HEK293 (cell line): ENCODE data around the gene EMILIN1.

Experiments
- CTCF ChIA-PET: fragments of 350-600 bp; formaldehyde crosslinking; extraction: SDS; loops from one replicate; lab custom pipeline; 2021; ENCODE audit warnings: antibody characterized with exemption; lab: Yijun Ruan, JAX
- POLR2A ChIA-PET: fragments of 300-600 bp; formaldehyde crosslinking; extraction: SDS; loops from one replicate; lab custom pipeline; 2020; ENCODE audit warnings: antibody characterized with exemption, inconsistent platforms; lab: Yijun Ruan, JAX
- H3K27ac ChIP-seq: fragments of 200-500 bp; sonication (Bioruptor generic); 2 replicates; pipeline ENCODE4 v1.5.1; 2014; ENCODE audit warnings: low read depth, low read length, control low read depth, inconsistent platforms; ENCODE audit errors: extremely low read depth
- H3K36me3 ChIP-seq, 2 experiments: fragments of 200-500 bp in 1 of 2; sonication (Bioruptor generic) in 1 of 2; 1 replicate in 1 of 2; 2 replicates in 1 of 2; pipeline ENCODE4 v1.5.1; 2014 to 2017; ENCODE audit warnings: inconsistent platforms in 2 of 2, low read length in 2 of 2; ENCODE audit not compliant: control insufficient read depth in 2 of 2, insufficient read depth in 1 of 2
- H3K4me1 ChIP-seq: fragments of 200-500 bp; sonication (Bioruptor generic); 2 replicates; pipeline ENCODE4 v1.5.1; 2014; ENCODE audit warnings: mild to moderate bottlenecking, low read length, inconsistent platforms; ENCODE audit not compliant: control insufficient read depth, insufficient read depth
- H3K4me3 ChIP-seq: 2 replicates; pipeline ENCODE4 v1.5.1; 2011; ENCODE audit warnings: low read depth, mild to moderate bottlenecking, control low read depth, low read length, moderate library complexity
- H3K9me3 ChIP-seq: fragments of 200-500 bp; sonication (Bioruptor generic); 2 replicates; pipeline ENCODE4 v1.5.1; 2014; ENCODE audit warnings: low read depth, low read length, inconsistent platforms; ENCODE audit not compliant: control insufficient read depth, insufficient read depth
- GLIS1 ChIP-seq: fragments of 450-650 bp; formaldehyde crosslinking; IDR thresholded peaks from 2 replicates; pipeline ENCODE4 v1.5.1; 2016; ENCODE audit warnings: missing biosample characterization, missing genetic modification characterization
- SALL2 ChIP-seq: fragments of 450-650 bp; formaldehyde crosslinking; IDR thresholded peaks from 2 replicates; pipeline ENCODE4 v1.5.0; 2017; ENCODE audit warnings: missing biosample characterization, mild to moderate bottlenecking, missing genetic modification characterization, borderline replicate concordance
- SCRT1 ChIP-seq: fragments of 450-650 bp; formaldehyde crosslinking; IDR thresholded peaks from 2 replicates; pipeline ENCODE4 v1.5.1; 2016; ENCODE audit warnings: missing biosample characterization, missing genetic modification characterization, borderline replicate concordance
- WT1 ChIP-seq: fragments of 450-650 bp; formaldehyde crosslinking; IDR thresholded peaks from 2 replicates; pipeline ENCODE4 v1.5.1; 2016; ENCODE audit warnings: missing biosample characterization, missing genetic modification characterization
- ZBTB17 ChIP-seq: fragments of 450-650 bp; formaldehyde crosslinking; IDR thresholded peaks from 2 replicates; pipeline ENCODE4 v1.5.1; 2016; ENCODE audit warnings: missing biosample characterization, missing genetic modification characterization
- ZFP3 ChIP-seq: fragments of 450-650 bp; formaldehyde crosslinking; IDR thresholded peaks from 2 replicates; pipeline ENCODE4 v1.5.1; 2016; ENCODE audit warnings: low read depth, missing biosample characterization, missing genetic modification characterization
- ZIC2 ChIP-seq: fragments of 450-650 bp; formaldehyde crosslinking; IDR thresholded peaks from 2 replicates; pipeline ENCODE4 v1.5.1; 2016; ENCODE audit warnings: missing biosample characterization, missing genetic modification characterization
- ZNF10 ChIP-seq: fragments of 450-650 bp; formaldehyde crosslinking; IDR thresholded peaks from 2 replicates; pipeline ENCODE4 v1.5.1; 2017; ENCODE audit warnings: missing biosample characterization, missing genetic modification characterization
- ZNF202 ChIP-seq: fragments of 450-650 bp; formaldehyde crosslinking; IDR thresholded peaks from 2 replicates; pipeline ENCODE4 v1.5.1; 2016; ENCODE audit warnings: missing biosample characterization, missing genetic modification characterization, borderline replicate concordance
- ZNF302 ChIP-seq: fragments of 450-650 bp; formaldehyde crosslinking; IDR thresholded peaks from 2 replicates; pipeline ENCODE4 v1.5.1; 2016; ENCODE audit warnings: missing biosample characterization, missing genetic modification characterization, low read depth
- ZNF335 ChIP-seq: fragments of 450-650 bp; formaldehyde crosslinking; conservative IDR thresholded peaks from 2 replicates; pipeline ENCODE4 v1.5.1; 2016; ENCODE audit warnings: missing biosample characterization, missing genetic modification characterization
- ZNF501 ChIP-seq: fragments of 450-650 bp; formaldehyde crosslinking; IDR thresholded peaks from 2 replicates; pipeline ENCODE4 v1.5.1; 2016; ENCODE audit warnings: missing biosample characterization, missing genetic modification characterization
- ZNF510 ChIP-seq: fragments of 450-650 bp; formaldehyde crosslinking; IDR thresholded peaks from 2 replicates; pipeline ENCODE4 v1.5.1; 2018; ENCODE audit warnings: mild to moderate bottlenecking, missing genetic modification characterization, missing biosample characterization; ENCODE audit not compliant: insufficient replicate concordance
- ZNF701 ChIP-seq: fragments of 450-650 bp; formaldehyde crosslinking; IDR thresholded peaks from 2 replicates; pipeline ENCODE4 v1.5.1; 2016; ENCODE audit warnings: missing biosample characterization, missing genetic modification characterization
- ZNF76 ChIP-seq: fragments of 450-650 bp; formaldehyde crosslinking; IDR thresholded peaks from 2 replicates; pipeline ENCODE4; 2016; ENCODE audit warnings: low read depth, missing biosample characterization, missing genetic modification characterization, borderline replicate concordance
- TF ChIP-seq, protein P1 (sequence below): fragments of 450-650 bp; formaldehyde crosslinking; IDR thresholded peaks from 2 replicates; pipeline ENCODE4 v1.5.1; 2016; ENCODE audit warnings: missing biosample characterization, missing genetic modification characterization, borderline replicate concordance
- TF ChIP-seq, protein P2 (sequence below): fragments of 450-650 bp; formaldehyde crosslinking; IDR thresholded peaks from 2 replicates; pipeline ENCODE4 v1.5.1; 2016; ENCODE audit warnings: missing biosample characterization, missing genetic modification characterization
- TF ChIP-seq, protein P3 (sequence below): fragments of 450-650 bp; formaldehyde crosslinking; IDR thresholded peaks from 2 replicates; pipeline ENCODE4; 2016; ENCODE audit warnings: missing biosample characterization, missing genetic modification characterization

Gene EMILIN1

DNA sequence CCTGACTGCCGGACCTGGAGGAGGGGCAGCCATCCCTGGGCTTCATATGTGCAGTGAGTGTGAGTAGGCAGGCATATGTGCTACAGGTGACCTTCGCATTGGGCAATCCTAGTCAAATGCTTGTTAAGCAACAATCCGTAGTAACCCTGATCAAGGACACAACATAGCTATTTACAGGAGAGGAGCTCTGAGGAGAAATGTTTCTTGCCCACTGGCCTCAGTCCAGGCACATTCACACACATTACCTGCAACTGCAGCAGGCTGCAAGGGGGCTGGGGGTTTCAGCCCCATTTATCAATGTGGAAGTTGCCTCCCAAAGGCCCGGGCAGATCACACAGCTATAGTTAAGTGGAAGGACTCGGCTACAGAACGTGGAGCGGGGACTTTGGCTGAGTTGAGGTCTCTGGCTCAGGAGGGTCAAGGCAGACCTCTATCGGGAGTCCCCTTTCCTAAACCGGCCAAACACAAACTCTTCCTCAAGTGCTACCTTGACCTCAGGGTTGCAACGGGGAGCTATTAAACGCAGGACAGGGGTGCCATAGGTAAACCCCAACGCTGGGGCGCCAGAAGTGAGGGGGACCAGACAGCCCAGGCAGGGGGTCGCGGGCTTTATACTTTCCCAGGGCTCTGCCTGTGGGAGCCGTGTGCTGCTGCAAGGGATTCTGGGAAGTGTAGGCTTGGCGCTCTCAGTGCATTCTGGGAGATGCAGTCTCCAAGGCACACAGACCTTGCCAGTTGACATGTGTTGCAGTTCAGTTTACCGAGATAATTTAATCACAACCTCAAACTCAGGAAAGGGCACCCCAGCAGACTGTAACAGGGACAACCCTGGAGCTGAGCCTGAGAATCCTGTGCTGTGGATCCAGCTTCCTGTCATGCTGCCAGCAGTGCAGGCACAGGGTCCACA lies 17.6 kb downstream of the EMILIN1 start (continued):
- TF ChIP-seq, protein P1, sequence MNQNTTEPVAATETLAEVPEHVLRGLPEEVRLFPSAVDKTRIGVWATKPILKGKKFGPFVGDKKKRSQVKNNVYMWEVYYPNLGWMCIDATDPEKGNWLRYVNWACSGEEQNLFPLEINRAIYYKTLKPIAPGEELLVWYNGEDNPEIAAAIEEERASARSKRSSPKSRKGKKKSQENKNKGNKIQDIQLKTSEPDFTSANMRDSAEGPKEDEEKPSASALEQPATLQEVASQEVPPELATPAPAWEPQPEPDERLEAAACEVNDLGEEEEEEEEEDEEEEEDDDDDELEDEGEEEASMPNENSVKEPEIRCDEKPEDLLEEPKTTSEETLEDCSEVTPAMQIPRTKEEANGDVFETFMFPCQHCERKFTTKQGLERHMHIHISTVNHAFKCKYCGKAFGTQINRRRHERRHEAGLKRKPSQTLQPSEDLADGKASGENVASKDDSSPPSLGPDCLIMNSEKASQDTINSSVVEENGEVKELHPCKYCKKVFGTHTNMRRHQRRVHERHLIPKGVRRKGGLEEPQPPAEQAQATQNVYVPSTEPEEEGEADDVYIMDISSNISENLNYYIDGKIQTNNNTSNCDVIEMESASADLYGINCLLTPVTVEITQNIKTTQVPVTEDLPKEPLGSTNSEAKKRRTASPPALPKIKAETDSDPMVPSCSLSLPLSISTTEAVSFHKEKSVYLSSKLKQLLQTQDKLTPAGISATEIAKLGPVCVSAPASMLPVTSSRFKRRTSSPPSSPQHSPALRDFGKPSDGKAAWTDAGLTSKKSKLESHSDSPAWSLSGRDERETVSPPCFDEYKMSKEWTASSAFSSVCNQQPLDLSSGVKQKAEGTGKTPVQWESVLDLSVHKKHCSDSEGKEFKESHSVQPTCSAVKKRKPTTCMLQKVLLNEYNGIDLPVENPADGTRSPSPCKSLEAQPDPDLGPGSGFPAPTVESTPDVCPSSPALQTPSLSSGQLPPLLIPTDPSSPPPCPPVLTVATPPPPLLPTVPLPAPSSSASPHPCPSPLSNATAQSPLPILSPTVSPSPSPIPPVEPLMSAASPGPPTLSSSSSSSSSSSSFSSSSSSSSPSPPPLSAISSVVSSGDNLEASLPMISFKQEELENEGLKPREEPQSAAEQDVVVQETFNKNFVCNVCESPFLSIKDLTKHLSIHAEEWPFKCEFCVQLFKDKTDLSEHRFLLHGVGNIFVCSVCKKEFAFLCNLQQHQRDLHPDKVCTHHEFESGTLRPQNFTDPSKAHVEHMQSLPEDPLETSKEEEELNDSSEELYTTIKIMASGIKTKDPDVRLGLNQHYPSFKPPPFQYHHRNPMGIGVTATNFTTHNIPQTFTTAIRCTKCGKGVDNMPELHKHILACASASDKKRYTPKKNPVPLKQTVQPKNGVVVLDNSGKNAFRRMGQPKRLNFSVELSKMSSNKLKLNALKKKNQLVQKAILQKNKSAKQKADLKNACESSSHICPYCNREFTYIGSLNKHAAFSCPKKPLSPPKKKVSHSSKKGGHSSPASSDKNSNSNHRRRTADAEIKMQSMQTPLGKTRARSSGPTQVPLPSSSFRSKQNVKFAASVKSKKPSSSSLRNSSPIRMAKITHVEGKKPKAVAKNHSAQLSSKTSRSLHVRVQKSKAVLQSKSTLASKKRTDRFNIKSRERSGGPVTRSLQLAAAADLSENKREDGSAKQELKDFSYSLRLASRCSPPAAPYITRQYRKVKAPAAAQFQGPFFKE (tag by site-specific recombination): no peak
- TF ChIP-seq ZNF76 (peak; percentile 93), GLIS1 (tag by site-specific recombination) (peak; percentile 30; the same call in 1 of the 2 replicates), ZNF302 (tag by site-specific recombination) (no peak), WT1 (no peak), ZBTB17 (tag by site-specific recombination) (peak; percentile 63), ZNF701 (tag by site-specific recombination) (no peak), SALL2 (no peak), SCRT1 (tag by site-specific recombination) (0 out of 2 replicates have a peak, but pooled peaks have one; percentile 19), ZNF335 (tag by site-specific recombination) (peak; percentile 66; the same call in 1 of the 2 replicates), ZNF202 (tag by site-specific recombination) (no peak), ZNF501 (no peak), ZNF510 (tag by site-specific recombination) (no peak), ZIC2 (0 out of 2 replicates have a peak, but pooled peaks have one; percentile 11)
- TF ChIP-seq, protein P2, sequence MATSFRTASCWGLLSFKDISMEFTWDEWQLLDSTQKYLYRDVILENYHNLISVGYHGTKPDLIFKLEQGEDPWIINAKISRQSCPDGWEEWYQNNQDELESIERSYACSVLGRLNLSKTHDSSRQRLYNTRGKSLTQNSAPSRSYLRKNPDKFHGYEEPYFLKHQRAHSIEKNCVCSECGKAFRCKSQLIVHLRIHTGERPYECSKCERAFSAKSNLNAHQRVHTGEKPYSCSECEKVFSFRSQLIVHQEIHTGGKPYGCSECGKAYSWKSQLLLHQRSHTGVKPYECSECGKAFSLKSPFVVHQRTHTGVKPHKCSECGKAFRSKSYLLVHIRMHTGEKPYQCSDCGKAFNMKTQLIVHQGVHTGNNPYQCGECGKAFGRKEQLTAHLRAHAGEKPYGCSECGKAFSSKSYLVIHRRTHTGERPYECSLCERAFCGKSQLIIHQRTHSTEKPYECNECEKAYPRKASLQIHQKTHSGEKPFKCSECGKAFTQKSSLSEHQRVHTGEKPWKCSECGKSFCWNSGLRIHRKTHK (tag by site-specific recombination): no peak

DNA sequence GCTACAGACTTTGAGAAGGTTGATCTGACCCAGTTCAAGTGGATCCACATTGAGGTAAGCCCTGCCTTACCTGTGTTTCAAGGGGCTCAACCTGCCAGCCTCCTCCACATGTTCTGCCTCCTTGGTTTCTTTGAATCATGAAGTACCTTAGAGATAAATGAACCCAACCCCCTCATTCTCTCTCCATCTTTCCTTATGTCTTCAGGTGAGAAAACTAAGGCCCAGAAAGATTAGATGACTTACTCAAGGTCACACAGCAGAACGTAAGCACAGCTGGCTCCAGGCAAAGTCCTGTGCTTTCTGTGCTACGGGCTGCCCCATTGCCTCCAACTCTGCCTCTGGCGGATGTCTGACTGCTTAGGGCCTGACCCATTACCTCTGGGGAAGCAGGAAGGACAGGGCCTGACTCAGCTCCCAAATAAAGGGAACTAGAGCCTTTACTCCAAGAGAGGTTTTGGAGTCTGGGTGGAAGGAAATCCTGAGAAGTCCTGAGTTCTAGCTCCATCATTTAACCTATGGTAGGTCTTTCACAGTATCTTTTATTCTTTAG lies 18.4 kb downstream of the EMILIN1 start:
- Histone ChIP-seq H3K4me1 (no peaks in the 10 kb centered on the region), H3K27ac (no peak overlapping the region)
- TF ChIP-seq, protein P3, sequence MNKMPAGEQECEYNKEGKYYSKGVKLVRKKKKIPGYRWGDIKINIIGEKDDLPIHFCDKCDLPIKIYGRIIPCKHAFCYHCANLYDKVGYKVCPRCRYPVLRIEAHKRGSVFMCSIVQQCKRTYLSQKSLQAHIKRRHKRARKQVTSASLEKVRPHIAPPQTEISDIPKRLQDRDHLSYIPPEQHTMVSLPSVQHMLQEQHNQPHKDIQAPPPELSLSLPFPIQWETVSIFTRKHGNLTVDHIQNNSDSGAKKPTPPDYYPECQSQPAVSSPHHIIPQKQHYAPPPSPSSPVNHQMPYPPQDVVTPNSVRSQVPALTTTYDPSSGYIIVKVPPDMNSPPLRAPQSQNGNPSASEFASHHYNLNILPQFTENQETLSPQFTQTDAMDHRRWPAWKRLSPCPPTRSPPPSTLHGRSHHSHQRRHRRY (tag by site-specific recombination): no peak
- TF ChIP-seq ZFP3 (no peak), ZNF10 (tag by site-specific recombination) (no peak), ZNF202 (tag by site-specific recombination) (no peak)

More for the DNA sequence above, 18.4 kb downstream of the EMILIN1 start:
- Histone ChIP-seq H3K36me3 (peaks cover 0 to 50% of the 10 kb centered on the region in 2 experiments; a peak in 1 of 3 replicates), H3K4me3 (no peak overlapping the region), H3K9me3 (no peaks in the 10 kb centered on the region)
- POLR2A ChIA-PET: interaction anchor here (1.2 to 1.8 kb wide), 4 partner anchors 9 to 46 kb away, joined by 3 to 7 read pairs (median 5); partner anchors contain the start of genes KHK and PREB
- CTCF ChIA-PET: interaction anchor here (0.6 to 7.0 kb wide), 15 partner anchors 9 to 252 kb away, joined by 3 to 44 read pairs (median 5); partner anchors contain the start of gene KHK
